ENCODE data around the gene ASXL1. TPM values are rescaled to one million over a fixed set of nuclear protein-coding genes. Genes with fewer than 3 reads are reported as not detected.

ASXL1 gene
- total RNA-seq, 2 donors from 2014 or later, result 88.9 to 98.6 TPM

DNA sequence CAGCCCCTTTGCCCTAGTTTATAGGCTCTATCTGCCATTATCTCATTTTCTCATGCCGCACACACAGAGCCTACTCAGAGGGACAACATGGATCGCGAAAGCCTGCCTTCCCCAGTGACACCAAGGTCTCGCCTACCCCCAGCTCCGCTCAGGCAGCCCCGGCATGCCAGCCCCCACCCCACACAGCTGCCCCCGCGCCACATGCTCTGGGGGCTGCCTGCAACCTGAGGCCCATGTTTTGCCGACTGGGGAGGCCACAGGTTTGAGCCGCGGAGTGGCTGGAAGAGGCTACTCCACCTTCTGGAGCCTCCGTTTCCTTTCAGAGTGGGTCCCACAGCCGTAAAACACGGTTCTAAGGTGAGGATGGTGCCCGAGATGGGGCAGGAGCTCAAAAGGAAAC lies 102.1 kb downstream of the ASXL1 start:
- Mint-ChIP-seq H3K27me3 (ENCODE audit: insufficient read depth) (no peaks in the 10 kb centered on the region), H3K9me3 (no peaks in the 10 kb centered on the region), H3K4me3 (no peak overlapping the region), H3K27ac (no peak overlapping the region), H3K36me3 (ENCODE audit: low read depth) (peaks cover 26% of the 10 kb centered on the region), H3K4me1 (peaks cover 23% of the 10 kb centered on the region)
- H3K9me3 ChIP-seq (ENCODE audit: control insufficient read depth, low read length), result no peaks in the 10 kb centered on the region
- H3K27ac ChIP-seq (ENCODE audit: low read depth, low read length), result no peak overlapping the region
- H3K27me3 ChIP-seq (ENCODE audit: control insufficient read depth, insufficient read depth, low read length, poor library complexity, severe bottlenecking), result no peaks in the 10 kb centered on the region
- H3K36me3 ChIP-seq (ENCODE audit: control insufficient read depth, insufficient read depth, low read length), result peaks cover 31% of the 10 kb centered on the region
- no peak for DNase-seq
- no peak overlapping the region for H3K9ac ChIP-seq (ENCODE audit: extremely low read depth, low read length, poor library complexity, severe bottlenecking)
- H3K4me3 ChIP-seq (ENCODE audit: low read length), result no peak overlapping the region
- H3K4me1 ChIP-seq (ENCODE audit: control insufficient read depth, insufficient read depth, low read length), result peaks cover 12% of the 10 kb centered on the region
- 90 to 93% methylated on average over 6 to 15 of the region's 15 CpGs for WGBS, 2 experiments (ENCODE audit: insufficient coverage in 1 of 2, insufficient read length in 1 of 2)
- TF ChIP-seq, protein P1, sequence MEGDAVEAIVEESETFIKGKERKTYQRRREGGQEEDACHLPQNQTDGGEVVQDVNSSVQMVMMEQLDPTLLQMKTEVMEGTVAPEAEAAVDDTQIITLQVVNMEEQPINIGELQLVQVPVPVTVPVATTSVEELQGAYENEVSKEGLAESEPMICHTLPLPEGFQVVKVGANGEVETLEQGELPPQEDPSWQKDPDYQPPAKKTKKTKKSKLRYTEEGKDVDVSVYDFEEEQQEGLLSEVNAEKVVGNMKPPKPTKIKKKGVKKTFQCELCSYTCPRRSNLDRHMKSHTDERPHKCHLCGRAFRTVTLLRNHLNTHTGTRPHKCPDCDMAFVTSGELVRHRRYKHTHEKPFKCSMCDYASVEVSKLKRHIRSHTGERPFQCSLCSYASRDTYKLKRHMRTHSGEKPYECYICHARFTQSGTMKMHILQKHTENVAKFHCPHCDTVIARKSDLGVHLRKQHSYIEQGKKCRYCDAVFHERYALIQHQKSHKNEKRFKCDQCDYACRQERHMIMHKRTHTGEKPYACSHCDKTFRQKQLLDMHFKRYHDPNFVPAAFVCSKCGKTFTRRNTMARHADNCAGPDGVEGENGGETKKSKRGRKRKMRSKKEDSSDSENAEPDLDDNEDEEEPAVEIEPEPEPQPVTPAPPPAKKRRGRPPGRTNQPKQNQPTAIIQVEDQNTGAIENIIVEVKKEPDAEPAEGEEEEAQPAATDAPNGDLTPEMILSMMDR (conservative IDR thresholded peaks at IDR 0.05), result no peak

DNA sequence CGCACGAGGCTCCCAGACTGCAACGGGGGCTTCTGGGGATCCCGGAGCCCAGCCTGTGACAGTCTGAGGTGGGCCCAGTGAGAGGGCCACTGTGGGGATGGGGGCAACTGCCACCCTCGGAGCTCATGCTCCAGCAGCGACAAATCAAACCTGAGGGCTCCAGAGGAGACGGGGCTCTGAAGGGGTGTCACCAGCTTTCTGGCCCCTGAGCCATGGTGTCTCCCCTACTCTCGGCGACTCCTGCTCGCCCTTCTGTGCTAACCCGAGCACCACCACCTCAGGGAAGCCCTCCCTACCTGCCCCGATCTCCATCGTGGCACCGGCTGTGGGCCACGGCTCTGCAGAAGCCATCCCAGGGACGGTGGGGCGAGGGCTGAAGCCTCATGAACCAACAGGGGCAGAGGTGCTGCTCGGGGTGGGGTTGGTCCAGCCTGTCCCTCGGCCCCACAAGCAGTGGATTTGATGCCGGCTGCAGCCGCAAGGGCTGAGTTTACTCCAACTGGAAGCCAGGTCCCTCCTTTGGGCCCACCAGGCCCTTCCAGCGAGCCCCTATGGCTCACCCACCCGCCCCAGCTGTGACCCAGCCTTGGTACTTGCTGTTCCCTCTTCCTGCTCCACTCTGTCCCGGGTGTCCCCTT lies 102.7 kb downstream of the ASXL1 start:
- no peak overlapping the region for H3K27ac ChIP-seq (ENCODE audit: low read depth, low read length)
- Mint-ChIP-seq H3K27me3 (ENCODE audit: insufficient read depth) (no peaks in the 10 kb centered on the region), H3K4me3 (no peak overlapping the region), H3K27ac (no peak overlapping the region), H3K4me1 (peaks cover 27% of the 10 kb centered on the region), H3K9me3 (no peaks in the 10 kb centered on the region), H3K36me3 (ENCODE audit: low read depth) (peaks cover 23% of the 10 kb centered on the region)
- no peaks in the 10 kb centered on the region for H3K9me3 ChIP-seq (ENCODE audit: control insufficient read depth, low read length)
- H3K4me3 ChIP-seq (ENCODE audit: low read length), result no peak overlapping the region
- peaks cover 12% of the 10 kb centered on the region for H3K4me1 ChIP-seq (ENCODE audit: control insufficient read depth, insufficient read depth, low read length)
- 94 to 98% methylated on average over 14 to 24 of the region's 24 CpGs for WGBS, 2 experiments (ENCODE audit: insufficient coverage in 1 of 2, insufficient read length in 1 of 2)
- H3K36me3 ChIP-seq (ENCODE audit: control insufficient read depth, insufficient read depth, low read length), result peaks cover 30% of the 10 kb centered on the region
- no peak overlapping the region for H3K9ac ChIP-seq (ENCODE audit: extremely low read depth, low read length, poor library complexity, severe bottlenecking)
- no peak for DNase-seq
- no peaks in the 10 kb centered on the region for H3K27me3 ChIP-seq (ENCODE audit: control insufficient read depth, insufficient read depth, low read length, poor library complexity, severe bottlenecking)
- TF ChIP-seq, protein P1 (conservative IDR thresholded peaks at IDR 0.05), result no peak

DNA sequence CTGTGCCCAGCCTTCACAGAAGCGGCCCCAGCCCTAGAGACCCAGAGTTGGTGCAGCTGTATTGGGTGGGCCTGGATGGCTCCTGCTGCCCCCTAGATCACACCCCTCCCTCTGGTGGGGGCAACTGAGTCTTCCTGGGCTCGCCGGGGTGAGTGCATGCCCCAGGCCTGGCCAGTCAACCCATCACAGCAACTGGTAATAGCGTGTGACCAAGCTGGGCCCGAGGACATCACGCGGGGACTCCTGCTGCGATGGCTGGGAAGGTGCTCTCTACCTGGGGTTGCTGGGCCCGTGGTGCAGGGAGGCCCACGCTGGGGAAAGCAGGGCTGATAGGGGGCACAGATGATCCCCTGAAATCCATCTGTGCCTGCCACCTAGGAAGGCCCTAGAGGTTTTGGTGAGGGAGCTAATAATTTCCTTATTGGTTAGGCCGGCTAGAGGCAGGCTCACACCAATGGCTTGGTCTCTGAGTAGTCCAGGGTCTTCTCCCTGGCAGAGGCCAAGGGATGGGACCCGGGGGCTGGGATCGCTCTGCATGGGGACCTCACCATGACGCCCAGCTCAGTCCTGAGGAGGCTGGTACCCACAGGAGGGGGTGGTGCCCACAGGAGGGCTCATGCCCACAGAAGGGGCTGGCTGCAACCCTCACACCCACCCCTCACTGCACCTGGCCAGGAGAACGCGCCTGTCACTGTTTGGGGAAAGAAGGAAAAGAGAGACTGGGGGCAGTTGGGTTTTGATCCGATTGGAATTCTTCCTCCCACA lies 103.9 kb downstream of the ASXL1 start:
- Mint-ChIP-seq H3K4me3 (no peak overlapping the region), H3K27ac (peak overlapping the region; percentile 86), H3K4me1 (peaks cover 25% of the 10 kb centered on the region), H3K36me3 (ENCODE audit: low read depth) (peaks cover 19% of the 10 kb centered on the region), H3K27me3 (ENCODE audit: insufficient read depth) (no peaks in the 10 kb centered on the region), H3K9me3 (no peaks in the 10 kb centered on the region)
- peaks cover 3% of the 10 kb centered on the region for H3K4me1 ChIP-seq (ENCODE audit: control insufficient read depth, insufficient read depth, low read length)
- H3K4me3 ChIP-seq (ENCODE audit: low read length), result no peak overlapping the region
- 93 to 96% methylated on average over 6 to 16 of the region's 17 CpGs for WGBS, 2 experiments (ENCODE audit: insufficient coverage in 1 of 2, insufficient read length in 1 of 2)
- no peak overlapping the region for H3K27ac ChIP-seq (ENCODE audit: low read depth, low read length)
- no peaks in the 10 kb centered on the region for H3K9me3 ChIP-seq (ENCODE audit: control insufficient read depth, low read length)
- no peak for DNase-seq
- H3K9ac ChIP-seq (ENCODE audit: extremely low read depth, low read length, poor library complexity, severe bottlenecking), result no peak overlapping the region
- TF ChIP-seq, protein P1 (conservative IDR thresholded peaks at IDR 0.05), result no peak
- peaks cover 29% of the 10 kb centered on the region for H3K36me3 ChIP-seq (ENCODE audit: control insufficient read depth, insufficient read depth, low read length)
- H3K27me3 ChIP-seq (ENCODE audit: control insufficient read depth, insufficient read depth, low read length, poor library complexity, severe bottlenecking), result no peaks in the 10 kb centered on the region

Measured in endodermal cell (in vitro differentiated cells).